SH-SY5Y (cell line): ENCODE measurements around the gene FAM89B.

ENCODE experiments used
- GATA2 ChIP-seq: IDR thresholded peaks from 2 replicates; pipeline ENCODE4 v1.6.1; 2011; ENCODE audit warnings: mild to moderate bottlenecking, low read depth, low read length
- GATA3 ChIP-seq: IDR thresholded peaks from 2 replicates; pipeline ENCODE4 v1.6.1; 2011; ENCODE audit warnings: low read depth, mild to moderate bottlenecking, low read length, moderate library complexity

FAM89B gene

DNA sequence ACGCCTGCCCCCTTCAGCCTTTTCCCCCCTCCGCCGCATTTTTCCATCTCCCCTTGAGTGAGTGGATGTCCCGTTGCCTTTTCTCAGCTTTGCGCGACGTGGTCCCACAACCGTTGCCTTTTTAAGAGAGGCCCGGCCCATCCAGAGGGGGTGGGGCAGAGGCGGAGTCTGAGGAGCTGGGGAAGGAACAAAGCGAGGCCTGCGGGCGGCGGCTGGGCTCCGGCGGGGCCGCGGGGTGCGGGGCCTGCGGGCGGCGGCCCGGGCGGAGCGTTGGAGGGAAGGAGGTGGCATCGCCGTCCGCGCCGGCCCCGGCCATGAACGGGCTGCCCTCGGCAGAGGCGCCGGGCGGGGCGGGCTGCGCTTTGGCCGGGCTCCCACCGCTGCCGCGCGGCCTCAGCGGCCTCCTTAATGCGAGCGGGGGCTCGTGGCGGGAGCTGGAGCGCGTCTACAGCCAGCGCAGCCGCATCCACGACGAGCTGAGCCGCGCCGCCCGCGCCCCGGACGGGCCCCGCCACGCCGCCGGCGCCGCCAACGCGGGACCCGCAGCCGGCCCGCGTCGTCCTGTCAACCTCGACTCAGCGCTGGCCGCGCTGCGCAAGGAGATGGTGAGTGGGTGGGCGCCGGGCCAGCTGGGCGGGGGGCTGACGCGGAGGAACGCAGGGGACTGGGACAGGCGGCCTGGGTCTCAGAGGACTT lies at the start of gene FAM89B:
TSS of gene FAM89B (plus strand) at position 183 of the 696 bp plus-strand sequence. CDS start at position 315, 132 bp downstream.
- TF ChIP-seq GATA3 (no peak), GATA2 (no peak)

DNA sequence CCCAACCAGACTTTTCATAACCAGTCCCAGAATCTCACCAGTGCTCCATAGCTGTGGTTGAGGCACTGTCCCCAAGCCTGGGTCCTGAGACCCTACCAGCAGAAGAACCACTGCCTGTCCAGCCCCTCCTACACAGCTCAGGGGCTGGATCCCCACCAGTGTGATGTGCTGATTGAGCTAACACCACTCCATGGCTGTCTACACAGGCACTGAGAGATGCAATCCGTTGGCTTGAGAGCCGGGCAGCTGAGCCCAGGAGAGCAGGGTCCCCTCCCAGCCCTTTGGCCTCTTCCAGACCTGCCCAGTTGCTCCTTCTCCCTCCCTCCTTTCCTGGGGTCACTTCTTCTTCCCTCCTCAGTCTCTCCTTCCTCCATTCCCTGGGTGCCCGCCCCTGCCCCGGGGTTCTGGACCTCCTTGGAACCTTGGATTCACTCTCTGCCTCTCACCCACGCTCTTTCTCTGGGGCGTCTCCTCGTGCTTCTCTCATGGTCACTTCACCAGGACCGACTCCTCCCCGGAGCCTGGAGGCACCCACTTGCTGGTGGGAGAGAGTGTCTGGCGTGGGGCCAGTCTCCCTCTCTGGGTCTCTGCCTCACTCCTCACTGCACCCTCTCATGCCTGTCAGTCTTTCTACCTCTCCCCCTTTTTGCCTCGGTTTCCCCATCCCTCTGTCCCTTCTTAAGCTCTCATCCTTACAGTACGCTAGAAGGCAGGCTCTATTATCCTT lies 48.2 kb upstream of the FAM89B start:
- TF ChIP-seq GATA3 (no peak), GATA2 (no peak)

DNA sequence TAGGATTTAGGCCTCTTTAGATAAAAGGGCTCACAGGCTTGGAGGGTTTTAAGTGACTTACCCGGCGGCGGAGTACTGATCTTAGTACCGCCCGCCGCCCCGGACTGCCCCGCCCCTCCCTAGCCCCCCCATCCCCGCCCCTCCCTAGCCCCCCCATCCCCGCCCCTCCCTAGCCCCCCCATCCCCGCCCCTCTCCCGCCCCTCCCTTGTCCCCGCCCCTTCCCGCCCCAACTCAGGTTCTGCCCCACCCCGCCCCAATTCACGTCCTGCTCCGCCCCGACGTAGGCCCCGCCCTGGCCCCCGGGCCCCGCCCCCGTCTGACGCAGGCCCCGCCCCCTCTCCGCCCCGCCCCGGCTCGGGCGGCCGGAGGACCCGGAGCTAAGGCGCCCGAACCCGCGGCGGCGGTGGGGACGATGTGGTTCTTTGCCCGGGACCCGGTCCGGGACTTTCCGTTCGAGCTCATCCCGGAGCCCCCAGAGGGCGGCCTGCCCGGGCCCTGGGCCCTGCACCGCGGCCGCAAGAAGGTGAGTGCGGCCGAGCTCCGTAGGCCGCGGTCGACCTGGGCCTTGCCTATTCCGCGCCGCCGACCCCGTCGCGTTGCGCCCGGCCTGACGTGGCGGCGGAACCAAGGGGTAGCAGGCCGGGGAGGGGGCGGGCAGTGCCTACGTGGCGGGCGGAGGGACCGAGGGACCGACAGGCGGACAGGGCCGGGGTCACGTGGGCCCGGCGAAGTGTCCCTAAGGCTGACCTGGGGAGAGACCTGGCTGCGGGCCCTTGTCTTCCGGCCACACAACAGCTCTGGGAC lies 47.4 kb upstream of the FAM89B start, which contains the start of gene SCYL1:
TSS of gene SCYL1 (plus strand) at position 343 of the 805 bp plus-strand sequence. CDS start at position 414, 71 bp downstream.
- no peak for TF ChIP-seq GATA2

DNA sequence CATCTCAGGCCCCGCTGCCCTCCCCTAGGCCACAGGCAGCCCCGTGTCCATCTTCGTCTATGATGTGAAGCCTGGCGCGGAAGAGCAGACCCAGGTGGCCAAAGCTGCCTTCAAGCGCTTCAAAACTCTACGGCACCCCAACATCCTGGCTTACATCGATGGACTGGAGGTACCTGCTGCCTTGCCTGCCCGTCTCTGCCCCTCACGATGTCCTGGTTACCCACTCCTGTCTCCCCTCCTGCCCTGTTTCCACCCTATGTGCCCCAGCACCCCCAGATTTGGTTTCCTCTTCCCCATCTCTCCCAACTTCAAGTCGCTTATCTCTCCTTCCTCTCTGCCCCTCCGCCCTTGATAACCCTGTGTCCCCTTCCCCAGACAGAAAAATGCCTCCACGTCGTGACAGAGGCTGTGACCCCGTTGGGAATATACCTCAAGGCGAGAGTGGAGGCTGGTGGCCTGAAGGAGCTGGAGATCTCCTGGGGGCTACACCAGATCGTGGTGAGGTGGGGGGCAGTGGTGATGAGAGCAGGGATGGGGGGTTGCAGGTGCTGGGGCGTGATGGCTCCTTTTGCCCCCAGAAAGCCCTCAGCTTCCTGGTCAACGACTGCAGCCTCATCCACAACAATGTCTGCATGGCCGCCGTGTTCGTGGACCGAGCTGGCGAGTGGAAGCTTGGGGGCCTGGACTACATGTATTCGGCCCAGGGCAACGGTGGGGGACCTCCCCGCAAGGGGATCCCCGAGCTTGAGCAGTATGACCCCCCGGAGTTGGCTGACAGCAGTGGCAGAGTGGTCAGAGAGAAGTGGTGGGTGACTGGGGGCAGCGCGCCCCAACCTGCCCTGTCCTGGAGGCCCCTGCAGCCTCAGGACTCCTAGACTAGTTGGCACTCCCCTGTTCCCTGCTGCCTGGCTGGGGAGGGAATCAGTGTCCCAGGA lies 46.5 kb upstream of the FAM89B start:
- TF ChIP-seq GATA2: no peak
- TF ChIP-seq GATA3: no peak

DNA sequence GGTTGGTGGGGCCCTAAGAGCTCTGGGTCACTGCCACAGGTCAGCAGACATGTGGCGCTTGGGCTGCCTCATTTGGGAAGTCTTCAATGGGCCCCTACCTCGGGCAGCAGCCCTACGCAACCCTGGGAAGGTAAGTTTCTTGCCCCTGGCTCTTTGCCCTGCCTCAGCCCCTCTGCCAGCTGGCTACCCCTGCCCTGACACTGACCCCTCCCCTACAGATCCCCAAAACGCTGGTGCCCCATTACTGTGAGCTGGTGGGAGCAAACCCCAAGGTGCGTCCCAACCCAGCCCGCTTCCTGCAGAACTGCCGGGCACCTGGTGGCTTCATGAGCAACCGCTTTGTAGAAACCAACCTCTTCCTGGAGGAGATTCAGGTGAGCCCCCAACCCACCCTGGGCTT lies 45.6 kb upstream of the FAM89B start:
- TF ChIP-seq GATA3 (no peak), GATA2 (no peak)

DNA sequence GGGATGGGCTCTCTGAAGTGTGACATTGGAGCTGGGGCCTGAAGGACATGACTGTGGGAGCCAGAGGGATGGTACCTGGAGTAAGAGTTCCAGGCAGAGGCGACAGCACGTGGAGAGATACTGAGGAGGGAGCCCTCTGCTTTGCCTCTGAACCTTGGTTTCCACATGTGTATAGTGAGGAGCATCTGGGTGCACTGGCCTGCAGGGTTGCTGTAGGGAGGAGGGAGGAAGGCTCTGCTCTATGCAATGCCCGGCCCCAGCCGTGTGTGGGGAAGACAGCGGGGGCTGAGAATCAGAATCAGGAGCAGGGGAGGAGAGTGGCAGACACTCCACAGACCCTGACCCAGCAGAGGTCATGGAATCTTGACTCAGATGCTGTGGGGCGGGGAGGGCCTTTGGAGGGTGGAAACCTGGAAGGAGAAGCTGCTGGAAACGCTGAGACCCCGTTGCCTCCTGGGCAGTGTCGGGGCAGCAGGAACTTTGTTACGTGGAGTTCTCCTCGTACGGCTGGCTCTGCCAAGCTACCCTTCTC lies 43.5 kb upstream of the FAM89B start:
- TF ChIP-seq GATA3 (no peak), GATA2 (no peak)

DNA sequence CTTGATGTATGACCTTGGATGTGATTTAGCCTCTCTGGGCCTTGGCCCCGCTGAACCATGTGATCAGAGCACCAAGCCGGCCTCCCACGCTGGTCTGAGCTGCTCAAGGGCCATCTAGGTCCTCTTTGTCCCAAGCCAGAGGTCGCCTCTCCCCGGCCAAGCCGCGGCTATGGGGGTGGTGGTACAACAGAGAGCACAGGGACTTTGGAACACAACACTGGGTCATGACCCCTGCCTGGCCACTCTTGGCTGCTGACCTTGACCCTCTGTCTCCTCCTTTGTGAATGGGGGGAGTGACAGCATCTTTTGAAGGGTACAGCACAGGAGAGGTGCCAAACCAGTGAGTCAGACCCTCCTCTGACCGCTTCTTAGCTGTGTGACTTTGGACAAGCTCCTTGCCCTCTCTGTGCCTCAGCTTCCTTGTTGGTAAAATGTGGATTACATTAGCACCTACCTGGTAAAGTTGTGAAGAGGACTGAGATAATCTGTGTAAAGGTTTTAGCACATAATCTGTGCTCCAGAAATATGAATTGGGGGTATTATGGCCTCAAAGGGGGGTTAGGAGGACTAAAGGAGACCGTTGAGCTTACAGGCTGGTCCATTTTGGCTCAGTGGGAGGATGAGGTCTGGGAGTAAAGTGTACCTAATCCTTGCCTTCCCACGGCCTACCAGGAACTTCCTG lies 42.7 kb upstream of the FAM89B start:
- no peak for TF ChIP-seq GATA2
- TF ChIP-seq GATA3: no peak

DNA sequence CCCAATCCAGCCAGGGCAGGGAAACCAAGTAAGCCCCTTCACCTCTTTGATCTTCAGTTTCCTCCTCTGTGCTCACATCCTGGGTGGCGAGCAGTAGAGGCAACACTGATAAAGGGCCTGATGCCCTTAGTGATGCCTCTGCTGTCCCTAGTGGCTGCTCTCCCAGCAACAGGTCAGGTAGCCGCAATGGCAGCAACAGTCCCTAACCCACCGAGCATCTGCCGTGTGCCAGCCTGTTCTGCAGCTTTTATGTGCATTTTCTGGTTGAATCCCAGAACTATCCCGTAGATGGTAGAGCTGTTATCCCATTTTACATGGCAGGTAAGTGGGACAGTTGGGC lies 42.2 kb upstream of the FAM89B start:
- TF ChIP-seq GATA3 (no peak), GATA2 (no peak)

DNA sequence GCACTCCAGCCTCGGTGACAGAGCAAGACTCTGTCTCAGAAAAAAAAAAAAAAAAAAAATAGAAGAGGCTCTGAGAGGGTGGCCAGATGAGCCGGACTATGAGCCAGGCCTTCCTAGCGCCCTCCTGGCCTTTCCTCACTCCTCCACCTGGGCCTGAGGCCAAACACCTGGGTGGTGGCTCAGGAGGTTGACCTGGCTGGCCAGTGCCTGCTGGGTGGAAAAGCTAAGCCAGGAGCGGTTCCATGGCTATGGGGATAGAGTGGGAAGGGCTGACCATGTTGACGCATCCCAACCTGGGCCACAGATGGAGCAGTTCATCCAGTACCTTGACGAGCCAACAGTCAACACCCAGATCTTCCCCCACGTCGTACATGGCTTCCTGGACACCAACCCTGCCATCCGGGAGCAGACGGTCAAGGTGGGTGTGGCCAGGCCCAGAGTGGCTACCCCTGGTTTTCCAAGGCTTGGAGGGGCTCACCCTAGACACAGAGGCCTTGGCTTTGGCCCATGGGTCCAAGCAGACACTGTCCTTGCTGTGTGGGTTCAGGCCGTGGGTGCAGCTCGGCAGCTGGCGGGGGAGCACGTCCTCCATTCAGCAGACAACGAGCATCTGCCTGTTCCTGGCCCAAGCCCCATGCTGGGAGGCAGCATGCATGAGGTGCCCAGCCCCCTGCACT lies 39.8 kb upstream of the FAM89B start:
- no peak for TF ChIP-seq GATA3
- no peak for TF ChIP-seq GATA2

DNA sequence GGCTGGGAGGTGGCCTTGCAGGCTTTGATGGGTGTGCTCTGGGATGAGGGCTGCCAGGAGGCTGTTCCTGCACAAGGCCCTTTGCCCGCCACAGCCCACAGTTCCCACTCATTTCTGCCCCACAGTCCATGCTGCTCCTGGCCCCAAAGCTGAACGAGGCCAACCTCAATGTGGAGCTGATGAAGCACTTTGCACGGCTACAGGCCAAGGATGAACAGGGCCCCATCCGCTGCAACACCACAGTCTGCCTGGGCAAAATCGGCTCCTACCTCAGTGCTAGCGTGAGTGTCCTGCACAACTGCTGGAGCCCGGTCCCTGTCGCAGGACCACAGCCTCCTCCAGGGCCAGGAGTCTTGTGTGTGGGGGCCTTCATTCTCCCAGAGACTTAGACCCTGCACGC lies 37.2 kb upstream of the FAM89B start:
- no peak for TF ChIP-seq GATA3
- TF ChIP-seq GATA2: no peak

DNA sequence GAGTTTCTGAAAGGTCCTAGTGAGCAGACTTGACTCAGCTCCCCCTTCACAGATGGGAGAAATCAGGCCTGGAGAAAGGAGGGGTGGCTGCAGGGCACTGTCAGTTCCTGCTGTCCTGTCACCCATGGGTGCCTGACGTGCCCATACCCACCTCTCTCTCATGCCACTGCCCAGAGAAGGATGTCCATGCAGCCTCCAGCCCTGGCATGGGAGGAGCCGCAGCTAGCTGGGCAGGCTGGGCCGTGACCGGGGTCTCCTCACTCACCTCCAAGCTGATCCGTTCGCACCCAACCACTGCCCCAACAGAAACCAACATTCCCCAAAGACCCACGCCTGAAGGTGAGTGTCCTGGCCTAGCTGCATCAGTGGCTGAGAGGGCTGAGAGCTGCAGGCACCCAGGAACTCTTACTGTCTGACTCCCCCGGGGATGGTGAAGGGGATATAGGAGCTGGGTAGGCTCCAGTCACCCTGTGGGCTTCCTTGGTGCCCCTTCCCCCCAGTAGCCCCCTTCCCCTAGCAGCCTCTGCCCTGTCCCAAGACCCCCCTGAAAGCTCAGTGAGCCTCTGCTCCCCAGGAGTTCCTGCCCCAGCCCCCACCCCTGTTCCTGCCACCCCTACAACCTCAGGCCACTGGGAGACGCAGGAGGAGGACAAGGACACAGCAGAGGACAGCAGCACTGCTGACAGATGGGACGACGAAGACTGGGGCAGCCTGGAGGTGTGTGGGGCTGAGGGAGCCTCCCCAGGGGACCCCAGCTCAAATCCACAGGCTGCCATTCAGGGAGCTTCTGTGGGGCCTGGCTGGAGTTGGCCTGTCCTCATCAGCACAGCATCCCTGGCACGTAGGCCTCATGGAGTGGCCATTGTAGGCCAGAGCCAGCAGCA lies 35.7 kb upstream of the FAM89B start:
- TF ChIP-seq GATA2 (no peak), GATA3 (no peak)

DNA sequence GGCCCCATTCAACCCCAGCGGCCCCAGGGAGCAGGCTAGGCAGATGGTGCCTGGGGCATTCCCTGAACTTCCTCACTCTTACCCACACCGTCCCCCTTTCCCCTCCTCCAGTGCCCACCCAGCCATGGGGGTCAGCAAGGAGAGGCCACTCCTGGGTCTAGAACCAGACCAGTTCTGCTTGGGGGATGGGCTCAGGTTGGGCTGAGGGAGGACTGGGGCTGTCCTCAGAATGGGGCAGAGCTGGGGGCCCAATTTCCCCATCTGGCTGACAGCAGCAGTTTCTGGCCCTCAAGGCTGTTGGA lies 35.1 kb upstream of the FAM89B start:
- TF ChIP-seq GATA3 (no peak), GATA2 (no peak)
